A673 (cell line): ENCODE measurements around the gene FN3K.

Experiments used
- CTCF ChIP-seq: fragments of 300-800, 200-600 bp; sonication (generic); conservative IDR thresholded peaks from 2 replicates; pipeline ENCODE4 v1.5.1; 2017; ENCODE audit warnings: low read depth, mild to moderate bottlenecking, antibody characterized with exemption, low read length, moderate library complexity, mixed read lengths
- EZH2 ChIP-seq: fragments of 200-600 bp; sonication (generic); IDR thresholded peaks from 2 replicates; pipeline ENCODE4 v1.6.1; 2017; ENCODE audit warnings: borderline replicate concordance, low read depth, mild to moderate bottlenecking, mixed read lengths, antibody characterized with exemption, low read length; ENCODE audit not compliant: poor library complexity, severe bottlenecking

DNA sequence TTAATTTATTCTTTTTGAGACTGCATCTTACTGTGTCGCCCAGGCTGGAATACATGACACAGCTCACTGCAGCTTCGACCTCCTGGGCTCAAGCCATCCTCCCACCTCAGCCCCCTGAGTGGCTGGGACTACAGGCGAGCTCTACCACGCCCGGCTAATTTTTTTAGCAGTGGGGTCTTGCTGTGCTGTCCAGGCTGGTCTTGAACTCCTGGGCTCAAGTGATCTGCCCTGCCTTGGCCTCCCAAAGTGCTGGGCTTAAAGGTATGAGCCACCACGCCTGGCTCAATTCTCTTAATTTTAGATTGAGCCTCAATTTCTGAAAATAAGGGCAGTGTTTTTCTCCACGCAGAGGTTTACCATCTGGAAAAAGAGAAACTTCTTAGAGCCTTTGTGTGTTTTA, 63.3 kb downstream of the FN3K start:
- no peak for TF ChIP-seq CTCF
- no peak for TF ChIP-seq EZH2
